ENCODE data around the gene ARHGAP29.

GRCh38 chr1:94215955-94216354, 21.4 kb downstream of the ARHGAP29 start:
- TF ChIP-seq EZH2 (IDR thresholded peaks at IDR 0.05; ENCODE audit: insufficient read depth, poor library complexity, severe bottlenecking) (no peak), EZH2phosphoT487 (IDR thresholded peaks at IDR 0.05; ENCODE audit: insufficient read depth, low read depth) (no peak)
